HG03378 (cell line): ENCODE measurements around the gene TMEM212.
"Not testable (repeated sequence)": the region's sequence is repeated elsewhere in the genome, so short reads cannot be mapped to it uniquely, and the experiment has no call there.

ENCODE experiments used
- ATAC-seq: cut with Tn5 transposase; IDR thresholded peaks from one replicate; pipeline ENCODE4 v1.9.1; 2021; ENCODE audit warnings: mild to moderate bottlenecking, moderate library complexity; ENCODE audit not compliant: unreplicated experiment

Gene TMEM212

GRCh38 chr3:171812811-171813210 is 30.3 kb upstream of the TMEM212 start:
- ATAC-seq, result no peak

- no peak for ATAC-seq
Observed at GRCh38 chr3:171813278-171813896, 29.8 kb upstream of the TMEM212 start.

GRCh38 chr3:171813897-171814460 is 29.2 kb upstream of the TMEM212 start:
- peak; percentile 64 for ATAC-seq

GRCh38 chr3:171814662-171815061 is 28.5 kb upstream of the TMEM212 start:
- ATAC-seq, result not testable (repeated sequence)

GRCh38 chr3:171815973-171816595 is 27.1 kb upstream of the TMEM212 start:
- ATAC-seq, result no peak

- ATAC-seq, result no peak
Observed at GRCh38 chr3:171817074-171817800, 25.9 kb upstream of the TMEM212 start.

- no peak for ATAC-seq
Observed at GRCh38 chr3:171821044-171821443, 22.1 kb upstream of the TMEM212 start.

- ATAC-seq, result no peak
Observed at GRCh38 chr3:171821778-171822358, 21.3 kb upstream of the TMEM212 start.

- ATAC-seq, result peak; percentile 81
Observed at GRCh38 chr3:171822431-171823106, 20.6 kb upstream of the TMEM212 start.

- no peak for ATAC-seq
Observed at GRCh38 chr3:171824116-171824515, 19.0 kb upstream of the TMEM212 start.

GRCh38 chr3:171824824-171825221 is 18.3 kb upstream of the TMEM212 start:
- no peak for ATAC-seq

- no peak for ATAC-seq
Observed at GRCh38 chr3:171825222-171825828, 17.8 kb upstream of the TMEM212 start.

- ATAC-seq, result no peak
Observed at GRCh38 chr3:171827385-171827784, 15.8 kb upstream of the TMEM212 start.

GRCh38 chr3:171827836-171828458 is 15.2 kb upstream of the TMEM212 start:
- no peak for ATAC-seq

GRCh38 chr3:171828902-171829770 is 14.0 kb upstream of the TMEM212 start:
- no peak for ATAC-seq

GRCh38 chr3:171829841-171830517 is 13.2 kb upstream of the TMEM212 start:
- ATAC-seq, result peak; percentile 74

GRCh38 chr3:171830518-171830875 is 12.7 kb upstream of the TMEM212 start:
- no peak for ATAC-seq

GRCh38 chr3:171831936-171832335 is 11.2 kb upstream of the TMEM212 start:
- no peak for ATAC-seq

GRCh38 chr3:171832989-171833388 is 10.2 kb upstream of the TMEM212 start:
- ATAC-seq, result no peak
